GM12874 (cell line): ENCODE measurements around the gene MTCH2.

Experiments
- CTCF ChIP-seq: IDR thresholded peaks from 2 replicates; pipeline ENCODE4 v1.5.1; 2011; ENCODE audit warnings: low read depth, mild to moderate bottlenecking, control low read depth, low read length, moderate library complexity; ENCODE audit not compliant: insufficient read depth

The MTCH2 gene

DNA sequence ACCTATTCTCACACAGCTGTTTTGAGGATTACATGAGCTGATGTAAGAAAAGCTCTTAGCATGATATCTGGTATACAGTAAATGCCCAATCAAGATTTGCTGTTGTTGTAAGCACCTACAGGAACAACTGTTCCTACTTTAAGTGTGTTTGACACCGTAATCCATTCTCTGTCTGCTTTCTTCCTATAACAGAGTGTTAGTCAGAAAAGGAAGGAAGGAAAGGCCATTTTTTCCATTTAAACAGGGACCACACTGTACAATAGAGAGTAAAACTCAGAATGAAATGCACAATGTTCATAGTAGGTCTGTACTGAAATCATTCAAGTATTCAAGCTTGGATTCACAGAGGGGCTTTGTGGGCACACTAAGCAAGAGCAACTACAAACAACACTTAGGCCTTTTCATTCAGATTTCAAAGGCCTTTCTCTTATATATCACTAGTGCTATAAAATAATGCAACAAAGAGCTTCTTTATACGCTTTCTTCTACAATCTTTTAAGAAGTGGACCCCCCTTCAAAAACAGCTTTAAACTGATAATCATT is 21.5 kb downstream of the MTCH2 start:
- no peak for TF ChIP-seq CTCF

DNA sequence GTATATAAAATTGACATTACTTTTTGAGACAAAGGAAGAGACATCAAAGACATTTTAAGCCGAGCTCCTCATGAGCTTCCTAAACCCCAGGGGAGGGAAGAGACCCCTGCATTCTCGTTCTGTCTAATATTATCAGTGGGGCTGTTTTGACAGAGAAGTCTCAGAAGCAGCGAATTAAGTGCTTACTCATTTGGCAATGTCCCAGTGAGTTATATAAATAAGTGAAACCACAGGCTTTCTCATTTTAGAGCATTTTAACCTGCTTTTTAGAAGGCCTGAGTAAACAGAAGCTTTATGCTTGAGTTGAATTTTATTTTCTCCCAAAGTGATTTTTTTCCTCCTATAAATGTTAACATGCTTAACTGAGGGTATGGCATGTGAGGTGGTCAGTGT is 24.9 kb downstream of the MTCH2 start:
- no peak for TF ChIP-seq CTCF

DNA sequence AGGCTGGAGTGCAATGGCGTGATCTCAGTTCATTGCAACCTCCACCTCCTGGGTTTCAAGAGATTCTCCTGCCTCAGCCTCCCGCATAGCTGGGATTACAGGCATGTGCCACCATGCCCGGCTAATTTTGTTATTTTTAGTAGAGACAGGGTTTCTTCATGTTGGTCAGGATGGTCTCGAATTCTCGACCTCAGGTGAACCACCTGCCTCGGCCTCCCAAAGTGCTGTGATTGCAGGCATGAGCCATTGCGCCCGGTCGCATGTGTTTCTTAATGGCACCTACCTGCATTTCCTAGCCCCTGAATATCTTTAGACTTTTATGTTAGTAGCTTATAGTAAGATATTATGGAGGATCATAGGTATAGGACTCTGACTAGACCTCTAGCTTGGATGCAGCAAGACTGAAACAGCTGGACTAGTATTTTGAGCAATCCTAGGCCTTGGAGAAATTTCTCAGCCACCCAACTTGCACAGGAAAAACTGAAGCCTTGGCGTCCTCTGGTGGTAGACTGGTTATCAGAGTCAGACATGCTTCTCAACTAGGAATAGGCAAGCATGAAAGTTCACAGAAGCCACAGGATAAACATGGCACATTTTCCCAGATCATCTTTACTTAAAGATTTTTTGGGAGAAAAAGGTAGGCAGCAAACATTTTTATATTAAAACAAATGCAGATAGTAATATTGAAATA is 25.5 kb downstream of the MTCH2 start:
- peak; percentile 75 for TF ChIP-seq CTCF

DNA sequence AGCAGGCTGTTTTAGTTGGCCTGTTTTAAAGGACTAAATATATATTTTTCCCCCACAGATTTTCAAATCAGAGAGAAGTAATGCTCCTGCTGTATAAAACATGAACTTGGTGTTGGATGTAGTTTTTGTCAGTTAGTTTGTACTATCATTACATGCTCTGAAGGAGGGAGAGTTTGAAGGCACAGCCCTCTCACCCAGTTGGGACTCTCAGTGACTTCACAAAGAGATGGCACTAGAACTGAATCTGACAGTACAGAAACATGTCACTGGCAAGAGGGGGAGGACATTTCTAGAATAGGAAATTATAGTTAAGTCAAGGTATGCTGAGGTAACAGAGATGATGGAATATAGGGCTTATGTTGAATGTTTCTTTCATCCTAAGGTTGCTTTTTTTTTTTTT is 27.1 kb downstream of the MTCH2 start:
- no peak for TF ChIP-seq CTCF

- TF ChIP-seq CTCF, result no peak
These were observed 31.0 kb downstream of the MTCH2 start for GRCh38 chr11:47611348-47611794.

GRCh38 chr11:47609675-47610074 is 32.7 kb downstream of the MTCH2 start:
- TF ChIP-seq CTCF, result no peak

GRCh38 chr11:47607380-47607779 is 35.0 kb downstream of the MTCH2 start:
- no peak for TF ChIP-seq CTCF
